NCI-H187 treated with DMSO at 0.1 percent for 48 hours (cell line): ENCODE data around the gene HYDIN.
"Not testable (repeated sequence)": the region's sequence is repeated elsewhere in the genome, so short reads cannot be mapped to it uniquely, and the experiment has no call there.

Experiments
- DNase-seq: peaks from one replicate; lab custom pipeline; 2025; lab: John Stamatoyannopoulos, UW

The HYDIN gene

DNA sequence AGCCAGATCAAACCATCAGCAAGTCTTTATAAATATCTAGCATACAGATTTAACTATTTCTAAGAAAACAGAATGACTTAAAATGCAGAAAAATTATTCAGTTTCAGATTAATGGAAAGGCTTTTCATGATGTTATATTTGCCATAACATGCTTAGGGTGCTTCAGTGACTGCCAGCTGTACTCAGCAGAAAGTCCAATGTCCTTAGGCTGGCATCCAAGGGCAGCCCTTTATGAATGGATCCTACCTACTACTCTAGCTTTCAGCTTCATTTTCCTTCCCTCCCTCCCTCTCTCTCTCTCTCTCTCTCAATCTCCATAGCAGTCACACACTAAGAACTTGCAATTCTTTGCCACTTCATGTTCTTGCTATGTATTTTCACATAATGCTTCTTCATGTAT is 124.6 kb downstream of the HYDIN start:
- not testable (repeated sequence) for DNase-seq

DNA sequence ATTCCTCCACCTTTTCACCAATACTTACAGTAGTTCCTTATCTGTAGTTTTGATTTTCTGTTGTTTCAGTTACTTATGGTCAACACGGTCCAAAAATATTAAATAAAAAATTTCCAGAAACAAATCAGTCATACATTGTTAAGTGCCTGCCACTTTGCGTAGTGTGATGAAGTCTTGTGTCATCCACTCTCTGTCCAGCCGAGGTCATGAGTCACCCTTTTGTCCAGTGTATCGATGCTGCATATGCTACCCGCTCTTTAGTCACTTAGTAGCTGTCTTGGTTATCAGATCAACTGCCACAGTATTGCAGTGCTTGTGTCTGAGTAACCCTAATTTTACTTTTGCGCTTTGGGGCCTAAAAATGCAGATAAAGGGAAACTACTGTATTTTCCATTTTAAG is 146.9 kb downstream of the HYDIN start:
- not testable (repeated sequence) for DNase-seq

DNA sequence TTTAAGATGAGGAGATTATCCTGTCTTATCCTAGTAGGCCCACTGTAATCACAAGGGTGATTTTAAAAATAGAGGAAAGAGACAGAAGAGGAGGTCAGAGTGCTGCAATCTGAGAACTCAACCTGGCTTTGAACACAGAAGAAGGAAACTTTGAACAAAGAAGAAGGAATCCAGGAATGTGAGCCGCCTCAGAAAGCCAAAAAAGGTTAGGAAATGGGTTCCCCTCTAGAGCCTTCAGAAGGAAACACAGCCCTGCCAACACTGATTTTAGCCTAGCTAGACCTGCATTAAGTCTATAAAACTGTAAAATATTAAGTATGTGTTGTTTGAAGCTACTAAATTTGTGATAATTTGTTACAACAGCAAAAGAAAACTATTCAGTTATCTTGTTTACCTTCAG is 149.7 kb downstream of the HYDIN start:
- not testable (repeated sequence) for DNase-seq

DNA sequence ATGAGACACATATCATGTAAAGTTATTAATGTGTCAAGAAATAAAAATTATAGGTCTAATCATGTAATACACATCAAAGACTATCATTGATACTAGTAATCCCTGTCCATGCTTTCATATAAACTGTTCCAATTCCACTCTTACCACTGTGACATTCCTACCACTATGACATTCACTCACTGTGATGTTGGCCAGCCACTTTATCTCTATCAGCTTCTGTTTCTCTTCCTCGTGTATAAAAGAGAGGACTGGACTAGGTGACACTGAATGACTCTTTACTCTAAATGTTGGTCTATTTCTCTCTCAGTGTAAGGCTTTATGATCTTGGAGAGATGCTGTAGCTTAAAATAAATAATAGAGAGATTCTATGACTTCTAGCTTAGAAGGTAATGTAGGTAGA is 150.3 kb downstream of the HYDIN start:
- DNase-seq = not testable (repeated sequence)

DNA sequence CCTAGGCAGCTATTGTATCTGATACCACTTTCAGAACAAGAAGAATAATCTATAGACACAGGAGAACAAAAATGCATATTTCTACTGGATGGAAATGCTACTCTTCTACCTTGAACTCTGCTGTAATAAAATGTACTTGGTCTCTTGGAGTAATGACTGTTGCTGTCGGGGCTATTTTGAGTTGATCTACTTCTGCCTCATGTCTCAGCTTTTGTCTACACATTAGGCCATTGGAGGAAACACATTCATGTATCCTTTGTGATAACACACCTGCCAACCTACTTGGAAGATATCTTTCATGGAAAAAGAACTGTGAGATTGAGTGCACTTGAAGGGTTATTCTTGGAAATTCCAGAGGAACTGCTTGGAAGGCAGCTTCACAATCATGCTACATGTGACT is 159.9 kb downstream of the HYDIN start:
- DNase-seq = not testable (repeated sequence)

DNA sequence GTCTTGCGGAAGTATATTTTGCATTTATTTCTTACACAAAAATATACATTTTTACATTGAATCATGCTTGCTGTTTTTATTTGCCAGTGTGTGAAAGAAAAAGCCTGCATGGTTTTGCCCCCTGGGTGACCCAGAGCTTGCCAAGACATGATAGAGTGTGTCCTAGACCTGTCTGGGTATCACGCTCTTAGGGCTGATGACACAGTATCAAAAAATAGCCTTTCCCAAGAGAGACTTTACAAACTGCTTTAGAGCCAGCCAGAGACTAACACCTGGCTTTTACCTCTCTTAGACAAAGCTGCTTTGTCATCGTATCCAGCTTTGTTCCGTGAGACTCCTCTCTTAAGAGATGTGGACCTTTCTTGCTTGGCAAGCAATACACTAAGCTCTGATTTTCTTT is 160.7 kb downstream of the HYDIN start:
- not testable (repeated sequence) for DNase-seq

DNA sequence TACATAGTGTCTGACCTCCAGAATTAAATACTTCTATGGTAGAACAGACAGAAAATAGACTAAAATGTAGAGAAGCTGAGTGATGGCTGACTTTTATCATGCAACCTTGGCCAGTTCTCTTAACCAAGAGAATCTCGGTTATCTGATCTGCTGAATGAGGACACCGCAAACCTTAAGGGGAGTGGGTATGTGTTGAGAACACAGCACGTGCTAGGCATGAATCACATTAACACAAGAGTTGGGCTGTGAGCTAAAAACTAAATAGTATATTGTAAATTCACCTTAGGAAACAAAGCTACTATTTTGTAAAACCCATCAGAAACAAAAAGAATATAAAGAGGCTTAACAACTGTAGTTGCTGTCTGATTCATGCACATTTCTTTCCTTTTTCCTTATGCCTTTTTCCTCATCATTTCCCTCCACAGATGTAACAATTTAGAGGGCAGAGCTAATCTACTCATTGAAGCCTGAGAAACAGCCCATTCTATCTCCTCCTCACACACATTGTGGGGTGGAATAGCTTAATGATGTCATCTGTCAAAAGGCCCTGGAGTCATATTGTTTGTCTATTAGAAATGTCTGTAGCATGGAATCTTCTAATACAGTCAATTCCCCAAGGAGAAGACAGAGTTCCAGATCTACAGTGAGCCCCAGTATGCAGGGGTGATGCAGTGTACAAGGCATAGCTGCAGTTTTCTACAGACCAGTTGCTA is 176.5 kb downstream of the HYDIN start:
- not testable (repeated sequence) for DNase-seq

DNA sequence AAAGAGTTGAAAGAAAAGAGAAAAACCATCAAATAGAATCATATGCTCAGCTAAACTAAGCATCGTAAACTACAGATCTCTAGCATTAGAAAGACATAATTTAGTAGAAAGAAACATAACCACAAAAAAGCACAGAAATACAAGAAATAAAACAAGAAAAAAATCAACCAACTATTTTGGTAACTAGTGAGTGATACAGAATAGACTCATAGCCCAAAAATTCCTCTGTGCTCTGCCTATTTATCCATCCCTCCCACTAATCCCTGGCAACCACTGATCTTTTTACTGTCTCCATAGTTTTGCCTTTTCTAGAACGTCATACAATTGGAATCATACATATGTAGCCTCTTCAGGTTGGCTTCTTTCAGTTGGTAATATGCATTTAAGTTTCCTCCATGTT is 180.2 kb downstream of the HYDIN start:
- DNase-seq = not testable (repeated sequence)

DNA sequence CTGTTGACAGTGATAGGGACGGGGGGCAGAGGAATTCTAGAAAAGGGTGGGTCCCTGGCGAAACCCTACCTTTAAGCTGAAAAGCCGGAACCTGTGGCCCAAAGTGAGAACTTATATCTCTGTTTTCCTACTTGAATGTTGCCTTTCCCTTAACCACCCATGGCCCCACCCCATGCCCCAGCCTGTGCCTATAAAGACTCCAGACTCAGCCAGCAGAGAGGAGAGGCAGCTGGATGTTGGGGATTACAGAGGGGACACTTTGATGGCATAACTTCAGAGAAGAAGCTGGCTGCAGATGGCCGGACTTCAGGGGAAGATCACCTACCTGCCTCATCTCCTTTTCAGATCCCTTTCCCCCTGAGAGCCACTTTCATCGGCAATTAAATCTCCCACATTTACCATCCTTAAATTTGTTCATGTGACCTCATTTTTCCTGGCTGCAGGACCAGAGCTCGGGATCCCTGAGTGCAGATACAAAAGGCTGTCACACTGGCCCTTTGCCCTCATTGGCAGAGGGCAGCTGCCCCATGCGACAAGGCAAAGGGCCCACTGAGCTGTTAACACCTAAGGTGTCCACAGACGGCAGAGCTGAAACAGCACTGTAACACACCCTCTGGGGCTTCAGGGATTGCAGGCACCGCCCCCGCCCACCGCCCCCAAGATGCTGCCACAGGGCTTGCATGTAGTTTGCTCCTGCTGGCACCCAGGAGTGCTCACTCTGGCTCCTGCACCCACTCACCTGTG is 191.0 kb downstream of the HYDIN start:
- not testable (repeated sequence) for DNase-seq

DNA sequence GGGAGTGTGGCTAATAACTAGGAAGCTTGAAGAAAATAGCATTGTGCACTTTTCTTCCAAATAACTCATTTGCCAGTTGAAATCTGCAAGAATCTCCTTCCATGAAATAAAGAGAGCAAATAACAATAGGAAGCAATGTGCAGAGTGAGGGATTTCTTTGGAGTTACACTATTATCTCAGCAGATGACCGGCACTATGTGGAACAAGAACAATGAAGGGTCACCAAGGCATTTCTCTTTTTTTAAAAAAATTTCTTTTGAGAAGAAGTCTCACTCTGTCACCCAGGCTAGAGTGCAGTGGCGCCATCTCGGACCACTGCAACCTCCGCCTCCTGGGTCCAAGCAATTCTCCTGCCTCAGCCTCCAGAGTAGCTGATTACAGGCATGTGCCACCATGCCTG is 192.1 kb downstream of the HYDIN start:
- not testable (repeated sequence) for DNase-seq

DNA sequence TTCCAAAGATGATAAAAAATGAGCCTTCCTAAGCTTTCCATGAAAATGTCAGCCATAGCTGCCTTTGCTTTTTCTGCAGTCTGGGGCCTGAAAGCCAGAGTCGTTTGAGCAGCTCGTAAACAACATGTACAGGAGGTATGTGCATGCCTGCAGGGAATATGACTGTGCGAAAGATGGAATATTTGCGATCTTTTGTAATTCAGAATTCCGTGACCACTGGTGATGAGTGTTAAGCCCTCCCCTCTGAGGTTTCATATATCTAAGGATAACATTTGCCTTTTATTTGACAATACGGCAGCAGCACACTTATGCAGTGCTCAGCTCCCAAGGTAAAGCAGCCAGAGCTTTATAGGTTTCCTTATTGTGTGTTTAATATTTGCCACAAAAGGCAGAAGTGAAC is 192.5 kb downstream of the HYDIN start:
- not testable (repeated sequence) for DNase-seq

DNA sequence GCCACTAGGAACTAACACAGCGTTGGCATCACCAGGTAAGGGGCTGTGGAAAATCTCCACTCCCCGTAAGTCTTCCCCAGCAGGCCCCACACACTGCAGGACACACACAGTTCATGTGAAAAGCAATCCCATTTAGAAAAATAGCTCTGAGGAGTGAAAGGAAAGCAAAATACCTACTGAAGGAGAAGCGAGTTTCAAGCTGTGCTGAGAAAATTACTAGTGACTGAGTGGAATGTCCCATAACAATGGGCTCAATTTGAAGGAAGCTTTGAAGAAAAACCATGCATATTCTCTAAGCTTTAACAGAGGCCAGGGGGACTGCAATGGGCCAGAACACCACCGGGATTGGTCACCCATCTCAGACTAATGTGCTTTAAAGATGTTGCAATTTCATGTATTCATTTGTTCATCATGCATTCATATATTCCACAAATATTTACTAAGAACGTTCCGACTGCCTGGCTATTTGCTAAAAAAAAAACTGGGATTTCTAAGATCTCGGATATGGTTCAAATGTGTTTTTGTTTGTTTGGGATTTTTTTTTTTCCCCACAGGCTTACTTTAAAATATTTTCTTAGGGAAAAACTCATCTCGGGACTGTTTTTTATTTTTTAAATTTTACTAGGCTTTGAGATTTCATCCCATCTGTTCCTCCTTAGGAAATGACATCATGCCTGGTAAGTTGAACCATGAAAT is 202.3 kb downstream of the HYDIN start:
- DNase-seq = not testable (repeated sequence)

DNA sequence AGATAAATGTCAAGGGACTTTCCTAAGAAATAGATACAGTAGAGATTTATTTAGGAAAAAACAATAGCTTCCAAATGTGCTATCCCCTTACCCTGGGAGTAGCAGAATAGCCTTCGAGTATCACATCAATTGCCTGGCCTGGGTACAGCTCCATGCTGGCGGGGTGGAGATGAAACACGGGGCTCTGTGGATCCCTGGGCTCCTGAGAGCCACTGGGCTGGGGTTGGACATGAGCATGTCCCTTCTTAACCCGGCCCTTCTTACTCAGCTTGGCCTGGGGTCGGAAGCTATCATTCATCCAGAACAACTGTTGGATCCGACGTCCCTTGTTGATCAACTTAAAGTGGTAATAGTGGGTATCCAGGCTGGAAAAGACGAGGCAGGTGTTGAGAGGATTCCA is 203.0 kb downstream of the HYDIN start:
- DNase-seq = not testable (repeated sequence)

DNA sequence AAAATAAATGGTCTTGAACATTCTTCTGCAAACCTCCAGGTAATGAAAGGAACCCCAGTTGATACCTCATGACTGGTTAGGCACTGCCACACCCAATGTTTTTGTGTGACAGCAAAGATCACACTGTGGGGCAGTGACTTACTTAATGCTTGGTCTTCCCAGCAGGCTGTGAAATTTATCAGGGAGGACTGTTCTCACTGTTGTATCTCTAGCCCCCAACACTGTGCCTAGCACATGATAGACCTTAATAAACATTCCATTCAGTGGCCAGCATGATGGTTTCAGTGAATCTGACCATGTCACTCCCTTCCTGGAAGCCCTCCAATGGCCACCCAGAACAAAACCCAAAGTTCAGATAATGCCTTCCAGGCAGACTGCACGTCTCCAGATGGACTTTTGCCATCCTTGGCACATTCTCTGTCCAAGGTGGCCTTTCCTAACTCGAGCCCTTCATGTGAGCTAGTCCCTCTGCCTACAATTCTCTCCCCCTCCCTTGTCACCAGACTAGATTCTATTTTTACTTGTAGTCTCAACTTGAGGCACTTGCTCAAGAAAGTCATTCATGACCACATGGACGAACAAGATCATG is 206.6 kb downstream of the HYDIN start:
- DNase-seq = not testable (repeated sequence)

DNA sequence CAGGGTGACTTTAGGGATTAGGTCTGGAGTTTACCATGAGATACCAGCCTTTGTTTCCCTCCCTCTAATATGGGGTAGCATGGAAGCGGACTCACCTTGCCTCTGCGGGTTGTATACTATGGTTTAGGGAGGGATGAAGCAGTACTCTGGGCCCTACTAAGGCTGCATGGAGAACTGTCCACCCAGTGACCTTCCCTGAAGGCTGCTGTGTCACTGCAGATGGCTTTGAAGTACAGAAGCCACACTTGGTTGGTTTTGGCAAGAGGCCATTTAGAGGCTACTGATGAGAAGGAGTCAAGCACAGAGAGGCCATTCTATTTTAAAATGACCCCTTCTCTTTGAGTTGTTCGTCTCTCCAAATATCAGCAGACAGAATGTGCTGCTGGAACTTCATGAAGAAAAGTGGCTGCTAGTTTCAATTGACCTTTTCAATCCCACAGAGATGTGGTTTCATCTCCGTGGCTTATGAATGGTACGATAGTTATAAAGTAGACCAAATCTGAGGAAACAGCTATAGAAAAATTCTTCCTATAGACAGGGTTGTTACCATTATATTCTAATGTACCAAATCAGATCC is 208.5 kb downstream of the HYDIN start:
- not testable (repeated sequence) for DNase-seq

DNA sequence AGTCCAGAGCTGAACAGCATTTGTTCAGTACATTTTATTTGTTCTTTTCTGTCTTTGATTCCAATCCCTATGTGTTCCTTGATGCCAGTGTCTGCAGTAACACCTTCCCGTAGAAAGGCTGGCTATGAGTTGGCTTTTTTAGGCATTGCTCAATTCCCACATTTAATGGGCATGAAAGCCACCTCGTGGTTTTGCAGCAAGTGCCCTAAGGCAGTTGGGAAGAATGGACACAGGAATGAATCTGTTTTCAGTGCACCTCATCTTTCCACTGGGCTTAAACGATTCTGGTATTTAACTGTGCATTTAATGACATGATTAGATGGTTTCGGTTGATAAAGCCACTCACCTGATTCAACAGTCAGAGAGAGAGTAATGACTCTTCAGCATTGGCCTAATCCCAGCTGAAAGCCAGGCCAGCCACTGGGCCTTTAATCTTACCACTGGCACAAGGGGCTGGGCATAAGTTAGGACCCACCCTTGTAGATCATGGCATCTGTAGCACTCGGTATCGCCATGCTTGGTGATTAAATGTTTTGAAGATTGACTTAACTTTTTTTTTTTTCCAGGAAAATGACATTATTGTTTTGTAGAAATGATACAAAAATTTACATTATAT is 211.3 kb downstream of the HYDIN start:
- not testable (repeated sequence) for DNase-seq

DNA sequence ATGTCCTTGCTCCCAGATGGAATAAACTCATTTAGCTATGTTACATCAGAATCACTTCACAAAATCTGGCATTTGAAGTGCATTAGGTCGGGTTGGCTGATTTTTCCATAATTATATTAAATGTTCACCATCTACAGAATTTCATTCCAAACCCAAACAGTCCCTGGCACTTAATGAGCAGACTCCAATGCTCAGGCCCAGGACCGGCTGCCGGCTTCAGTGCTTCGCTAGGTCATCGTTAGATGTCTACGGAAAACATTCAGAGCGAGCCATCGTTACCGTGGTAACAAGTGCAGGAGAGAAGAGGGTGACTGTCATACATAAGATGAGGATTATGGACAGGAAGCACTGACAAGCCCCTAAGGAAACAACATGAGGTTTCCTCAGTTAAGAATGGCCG is 215.1 kb downstream of the HYDIN start:
- not testable (repeated sequence) for DNase-seq

DNA sequence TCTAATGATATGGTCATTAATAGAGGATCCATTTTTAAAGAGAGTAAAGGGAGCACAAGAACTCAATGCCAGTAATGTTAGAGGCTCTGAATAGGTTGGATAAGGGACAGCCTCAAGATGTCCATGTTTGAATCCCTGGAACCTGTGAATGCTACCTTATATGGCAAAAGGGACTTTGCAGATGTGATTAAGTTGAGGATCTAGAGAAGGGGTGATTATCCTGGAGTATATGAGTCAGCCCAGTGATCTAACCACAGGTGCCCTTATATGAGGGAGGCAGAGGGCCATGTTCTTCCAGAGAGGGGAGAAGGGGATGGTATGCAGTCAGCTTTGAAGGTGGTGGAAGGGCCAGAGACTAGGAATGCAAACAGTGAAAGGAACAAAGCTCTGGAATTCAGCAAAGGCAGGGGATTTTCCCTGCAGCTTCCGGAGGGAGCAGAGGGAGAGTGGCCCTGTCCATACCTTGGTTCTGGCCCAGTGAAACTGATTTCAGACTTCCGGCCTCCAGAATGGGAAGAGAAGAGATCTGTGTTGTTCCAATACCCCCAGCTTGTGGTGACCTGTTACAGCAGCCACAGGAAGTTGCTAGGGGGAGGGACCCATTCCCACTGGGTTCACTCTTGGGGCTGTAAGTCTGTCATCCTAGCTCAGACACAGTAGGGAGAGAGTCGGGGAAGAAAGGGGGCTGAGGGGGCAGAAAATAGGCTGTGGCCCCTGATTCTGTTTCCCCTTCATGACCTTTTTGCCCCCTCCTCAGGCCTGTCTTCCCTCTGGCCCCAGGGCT is 220.9 kb downstream of the HYDIN start:
- not testable (repeated sequence) for DNase-seq

DNA sequence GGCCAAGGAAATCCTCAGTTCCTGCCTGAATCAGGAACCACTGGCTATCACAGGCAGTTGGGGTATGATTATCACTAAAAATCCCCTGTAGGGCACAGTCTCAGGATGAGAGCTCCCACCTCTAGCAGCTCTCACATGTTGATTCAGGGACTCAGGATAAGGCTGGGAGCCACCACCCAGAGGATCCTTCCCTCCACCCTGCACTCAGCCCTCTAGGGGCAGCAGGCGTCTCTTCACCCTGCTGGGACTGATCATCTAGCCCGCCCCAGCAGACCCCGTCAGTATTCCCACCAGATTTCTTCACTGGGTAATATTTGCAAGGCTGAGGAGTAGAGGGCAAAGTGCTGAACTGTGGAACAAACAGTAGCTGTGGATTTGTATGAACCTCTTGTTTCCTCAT is 224.0 kb downstream of the HYDIN start:
- DNase-seq = not testable (repeated sequence)

DNA sequence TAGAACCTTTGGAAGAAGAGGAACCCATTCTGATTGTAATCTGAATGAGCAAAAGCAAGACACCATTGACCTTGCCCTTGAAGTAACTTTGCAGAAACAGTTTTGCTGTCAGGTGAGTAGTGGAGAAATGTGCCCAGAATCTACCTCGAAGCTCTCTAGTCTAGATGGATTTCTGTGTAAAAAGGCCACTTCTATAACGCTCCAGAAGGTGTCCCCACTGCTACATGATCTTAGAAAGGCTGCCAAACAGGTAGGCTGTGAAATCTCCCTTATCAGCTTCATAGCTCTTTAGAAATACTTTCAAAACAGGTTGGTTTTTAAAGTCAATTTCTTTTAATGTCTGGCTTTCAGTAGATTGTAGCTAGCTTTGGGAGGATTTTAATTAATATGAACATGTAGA is 230.8 kb downstream of the HYDIN start:
- DNase-seq = not testable (repeated sequence)

DNA sequence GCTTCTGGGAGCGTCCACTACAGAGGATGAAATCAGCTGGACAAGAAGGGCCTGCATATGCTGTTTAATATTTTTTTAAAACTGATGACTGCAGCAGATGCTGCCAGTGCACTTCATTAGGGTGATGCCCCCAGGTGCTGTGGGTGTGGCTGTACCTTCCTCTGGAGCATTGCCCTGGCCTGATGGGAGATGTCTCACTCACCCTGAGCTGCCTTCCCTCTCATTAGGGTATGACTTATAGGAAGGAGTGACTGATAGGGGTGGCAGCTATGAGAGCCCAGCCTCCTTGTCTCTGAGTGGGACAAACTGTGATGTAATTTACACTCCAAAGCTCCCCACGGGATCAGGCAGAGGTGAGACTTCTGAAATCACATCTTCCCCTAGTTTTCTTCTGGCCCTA is 234.7 kb downstream of the HYDIN start:
- DNase-seq = not testable (repeated sequence)
